Nephron progenitor cell (in vitro differentiated cells): ENCODE measurements around the gene UEVLD.

Source experiments
- DNase-seq: peaks from one replicate; pipeline ENCODE4 v3.0.0; 2021
- H3K27ac Mint-ChIP-seq: 2 replicates; pipeline ENCODE4 v1.8.0; 2021; ENCODE audit warnings: mild to moderate bottlenecking, moderate library complexity, mixed read lengths
- H3K27me3 Mint-ChIP-seq: 2 replicates; pipeline ENCODE4 v1.8.0; 2021; ENCODE audit warnings: mild to moderate bottlenecking, low read depth, mixed read lengths; ENCODE audit not compliant: poor library complexity
- H3K36me3 Mint-ChIP-seq: 2 replicates; pipeline ENCODE4 v1.8.0; 2021; ENCODE audit warnings: low read depth, mixed read lengths
- H3K4me1 Mint-ChIP-seq: 2 replicates; pipeline ENCODE4 v1.8.0; 2021; ENCODE audit warnings: mixed read lengths
- H3K4me3 Mint-ChIP-seq: 2 replicates; pipeline ENCODE4 v1.8.0; 2021; ENCODE audit warnings: mild to moderate bottlenecking, moderate library complexity, mixed read lengths
- H3K9me3 Mint-ChIP-seq: 2 replicates; pipeline ENCODE4 v1.8.0; 2021; ENCODE audit warnings: mild to moderate bottlenecking, moderate library complexity, mixed read lengths
- TF ChIP-seq, protein P1 (sequence below): fragments of 200-600 bp; sonication (generic); IDR thresholded peaks from 2 replicates; pipeline ENCODE4 v1.5.0; 2021; ENCODE audit warnings: antibody characterized with exemption

UEVLD gene

GRCh38 chr11:18612394-18612793 is 23.9 kb upstream of the UEVLD start:
- Mint-ChIP-seq H3K27ac (no peak overlapping the region), H3K27me3 (no peaks in the 10 kb centered on the region), H3K36me3 (peaks cover 24% of the 10 kb centered on the region), H3K9me3 (no peaks in the 10 kb centered on the region), H3K4me3 (no peak overlapping the region), H3K4me1 (no peaks in the 10 kb centered on the region)
- TF ChIP-seq, protein P1, sequence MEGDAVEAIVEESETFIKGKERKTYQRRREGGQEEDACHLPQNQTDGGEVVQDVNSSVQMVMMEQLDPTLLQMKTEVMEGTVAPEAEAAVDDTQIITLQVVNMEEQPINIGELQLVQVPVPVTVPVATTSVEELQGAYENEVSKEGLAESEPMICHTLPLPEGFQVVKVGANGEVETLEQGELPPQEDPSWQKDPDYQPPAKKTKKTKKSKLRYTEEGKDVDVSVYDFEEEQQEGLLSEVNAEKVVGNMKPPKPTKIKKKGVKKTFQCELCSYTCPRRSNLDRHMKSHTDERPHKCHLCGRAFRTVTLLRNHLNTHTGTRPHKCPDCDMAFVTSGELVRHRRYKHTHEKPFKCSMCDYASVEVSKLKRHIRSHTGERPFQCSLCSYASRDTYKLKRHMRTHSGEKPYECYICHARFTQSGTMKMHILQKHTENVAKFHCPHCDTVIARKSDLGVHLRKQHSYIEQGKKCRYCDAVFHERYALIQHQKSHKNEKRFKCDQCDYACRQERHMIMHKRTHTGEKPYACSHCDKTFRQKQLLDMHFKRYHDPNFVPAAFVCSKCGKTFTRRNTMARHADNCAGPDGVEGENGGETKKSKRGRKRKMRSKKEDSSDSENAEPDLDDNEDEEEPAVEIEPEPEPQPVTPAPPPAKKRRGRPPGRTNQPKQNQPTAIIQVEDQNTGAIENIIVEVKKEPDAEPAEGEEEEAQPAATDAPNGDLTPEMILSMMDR: no peak
- DNase-seq: no peak

- Mint-ChIP-seq H3K4me3 (no peak overlapping the region), H3K27me3 (no peaks in the 10 kb centered on the region), H3K4me1 (no peaks in the 10 kb centered on the region), H3K9me3 (no peaks in the 10 kb centered on the region), H3K36me3 (peaks cover 29% of the 10 kb centered on the region), H3K27ac (no peak overlapping the region)
- TF ChIP-seq, protein P1: no peak
- no peak for DNase-seq
These were observed 22.7 kb upstream of the UEVLD start for GRCh38 chr11:18611196-18611595.

GRCh38 chr11:18608376-18608775 is 19.8 kb upstream of the UEVLD start:
- no peaks in the 10 kb centered on the region for H3K9me3 Mint-ChIP-seq

GRCh38 chr11:18600915-18601569 is 12.5 kb upstream of the UEVLD start:
- Mint-ChIP-seq H3K27me3 (peaks cover 3% of the 10 kb centered on the region), H3K27ac (no peak overlapping the region), H3K4me1 (no peaks in the 10 kb centered on the region), H3K4me3 (no peak overlapping the region), H3K9me3 (no peaks in the 10 kb centered on the region), H3K36me3 (peaks cover 29% of the 10 kb centered on the region)
- TF ChIP-seq, protein P1: no peak
- DNase-seq: no peak

More at GRCh38 chr11:18608376-18608775, 19.8 kb upstream of the UEVLD start:
- H3K4me1 Mint-ChIP-seq: no peaks in the 10 kb centered on the region
- H3K4me3 Mint-ChIP-seq: no peak overlapping the region
- peaks cover 26% of the 10 kb centered on the region for H3K36me3 Mint-ChIP-seq
- no peak for DNase-seq
- H3K27me3 Mint-ChIP-seq: peaks cover 3% of the 10 kb centered on the region
- H3K27ac Mint-ChIP-seq: no peak overlapping the region
- TF ChIP-seq, protein P1: no peak

DNA sequence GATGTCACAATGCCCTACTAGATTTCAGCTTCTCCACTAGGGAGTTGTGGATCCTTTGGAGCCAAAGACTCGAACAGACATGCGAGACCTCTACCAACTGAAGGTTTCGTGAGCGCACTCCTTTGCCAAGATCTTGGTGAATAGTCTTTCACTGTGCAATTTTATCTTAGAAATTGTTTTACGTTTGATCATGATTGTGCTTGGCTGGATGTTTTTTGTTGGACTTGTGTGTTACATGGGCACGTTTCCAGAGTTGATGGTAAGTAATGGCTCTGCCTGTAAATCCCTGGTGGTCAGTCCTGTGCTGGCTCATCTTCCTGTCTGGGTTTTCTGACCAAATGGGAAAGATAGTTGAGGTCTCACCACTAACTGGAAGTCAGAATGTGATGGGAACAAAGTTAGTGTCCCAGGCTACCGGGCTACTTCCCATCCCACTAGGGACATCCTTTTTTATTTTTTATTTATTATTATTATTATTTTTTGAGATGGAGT is 11.3 kb upstream of the UEVLD start, which contains the start of gene MISFA:
Gene MISFA (plus strand): TSS at position 51 of the 492 bp plus-strand sequence. CDS start 140 bp downstream, at position 191.
- Mint-ChIP-seq H3K9me3 (no peaks in the 10 kb centered on the region), H3K27me3 (no peaks in the 10 kb centered on the region), H3K36me3 (peaks cover 35% of the 10 kb centered on the region), H3K27ac (no peak within 1 kb of the TSS), H3K4me3 (no peak within 1 kb of the TSS), H3K4me1 (no peaks in the 10 kb centered on the region)
- TF ChIP-seq, protein P1: no peak
- no peak for DNase-seq
